HuH-7 (cell line): ENCODE data around the gene RINL.
"Not testable (repeated sequence)": the region's sequence is repeated elsewhere in the genome, so short reads cannot be mapped to it uniquely, and the experiment has no call there.

Source experiments
- DNase-seq: peaks from one replicate; pipeline ENCODE4 v3.0.0; 2011; ENCODE audit warnings: low spot score

Gene RINL

GRCh38 chr19:38875656-38876395 is 2.2 kb downstream of the RINL start:
- DNase-seq, result no peak

- not testable (repeated sequence) for DNase-seq
These were observed 4.7 kb downstream of the RINL start for GRCh38 chr19:38873400-38873799.

- no peak for DNase-seq
These were observed 7.5 kb downstream of the RINL start for GRCh38 chr19:38870612-38871011.

GRCh38 chr19:38869836-38870607 is 8.1 kb downstream of the RINL start:
- peak; percentile 79 for DNase-seq

- no peak for DNase-seq
These were observed 8.8 kb downstream of the RINL start for GRCh38 chr19:38869160-38869835.

- no peak for DNase-seq
These were observed 9.5 kb downstream of the RINL start for GRCh38 chr19:38868551-38868950.

- DNase-seq, result no peak
These were observed 10.8 kb downstream of the RINL start for GRCh38 chr19:38867171-38867780.

GRCh38 chr19:38862321-38863059 is 15.6 kb downstream of the RINL start:
- no peak for DNase-seq

GRCh38 chr19:38861368-38861767 is 16.7 kb downstream of the RINL start:
- DNase-seq, result no peak

- not testable (repeated sequence) for DNase-seq
These were observed 18.4 kb downstream of the RINL start for GRCh38 chr19:38859631-38860204.

GRCh38 chr19:38856813-38857212 is 21.3 kb downstream of the RINL start:
- DNase-seq, result no peak

- DNase-seq, result not testable (repeated sequence)
These were observed 22.3 kb downstream of the RINL start for GRCh38 chr19:38855751-38856150.

- not testable (repeated sequence) for DNase-seq
These were observed 23.1 kb downstream of the RINL start for GRCh38 chr19:38854961-38855360.

GRCh38 chr19:38853214-38853613 is 24.9 kb downstream of the RINL start:
- no peak for DNase-seq

GRCh38 chr19:38852231-38853044 is 25.6 kb downstream of the RINL start:
- DNase-seq, result peak; percentile 67

GRCh38 chr19:38851622-38852230 is 26.3 kb downstream of the RINL start:
- DNase-seq, result peak; percentile 89

GRCh38 chr19:38850976-38851621 is 27.0 kb downstream of the RINL start:
- DNase-seq, result no peak

- no peak for DNase-seq
These were observed 27.6 kb downstream of the RINL start for GRCh38 chr19:38850436-38850975.

- peak; percentile 99 for DNase-seq
These were observed 28.1 kb downstream of the RINL start, which contains the start of gene HNRNPL for GRCh38 chr19:38849860-38850435. Gene HNRNPL, minus strand, starts transcription at chr19:38849986. Its CDS starts 20 bp downstream, at chr19:38849966.
